Kidney epithelial cell (primary cell): ENCODE measurements around the gene GALNT9. TPM values are rescaled to one million over a fixed set of nuclear protein-coding genes. Genes with fewer than 3 reads are reported as not detected.

Experiments
- total RNA-seq: library from RNA; depleted of rRNA; stranded (reverse); fragments of >200 nt; gene quantifications from 2 replicates; pipeline ENCODE4 v1.2.3, GENCODE V29; 2015

The GALNT9 gene
- total RNA-seq, 1 donor from 2014 or later: 1.5 TPM

Other genes starting within 250 kb of the GALNT9 start
- 15.7 and 18.9 TPM in 2 replicates for gene DDX51, start 185.3 kb downstream of the GALNT9 start, total RNA-seq
- 23.8 and 35.5 TPM in 2 replicates for gene NOC4L, start 185.1 kb downstream of the GALNT9 start, total RNA-seq
- 22.9 and 40.0 TPM in 2 replicates for gene FBRSL1, start 160.6 kb upstream of the GALNT9 start, total RNA-seq